CD14-positive monocyte (primary cell): ENCODE measurements around the gene ATG12. TPM values are rescaled to one million over a fixed set of nuclear protein-coding genes. Genes with fewer than 3 reads are reported as not detected.
"Not testable (repeated sequence)": the region's sequence is repeated elsewhere in the genome, so short reads cannot be mapped to it uniquely, and the experiment has no call there.

ENCODE experiments used
- DNase-seq, 3 donors: peaks; one replicate each; pipeline ENCODE4 v3.0.0-alpha.2; 2011 to 2022
- H2AFZ ChIP-seq: 2 replicates; pipeline ENCODE4 v1.6.0; 2012; ENCODE audit warnings: mild to moderate bottlenecking, low read depth, low read length, inconsistent platforms; ENCODE audit not compliant: insufficient read depth, poor library complexity, severe bottlenecking
- H3K27ac ChIP-seq, 2 donors: 1 replicate in 1 of 2; 2 replicates in 1 of 2; pipeline ENCODE4 v1.5.1; 2012 to 2013; ENCODE audit warnings: low read length in 2 of 2, control low read depth in 1 of 2, inconsistent platforms in 1 of 2, low read depth in 1 of 2, mild to moderate bottlenecking in 1 of 2
- H3K27me3 ChIP-seq, 2 donors: one replicate each; pipeline versions ENCODE4 v1.6.0 to v1.6.1; 2011 to 2013; ENCODE audit warnings: low read length in 2 of 2; ENCODE audit not compliant: control insufficient read depth in 2 of 2, insufficient read depth in 2 of 2
- H3K36me3 ChIP-seq, 2 donors: replicated peaks in 1 of 2; 1 replicate in 1 of 2; 2 replicates in 1 of 2; pipeline versions ENCODE4 v1.5.1 to v1.6.1; 2012 to 2013; ENCODE audit warnings: low read length in 2 of 2, control low read depth in 1 of 2, inconsistent platforms in 1 of 2, mild to moderate bottlenecking in 1 of 2; ENCODE audit not compliant: insufficient read depth in 2 of 2, control insufficient read depth in 1 of 2
- H3K4me1 ChIP-seq, 2 donors: 1 replicate in 1 of 2; 2 replicates in 1 of 2; pipeline versions ENCODE4 v1.5.1 to v1.6.1; 2012 to 2013; ENCODE audit warnings: low read length in 2 of 2, control low read depth in 1 of 2, inconsistent platforms in 1 of 2, mild to moderate bottlenecking in 1 of 2, moderate library complexity in 1 of 2; ENCODE audit not compliant: insufficient read depth in 2 of 2, control insufficient read depth in 1 of 2
- H3K4me2 ChIP-seq: replicated peaks from 2 replicates; pipeline ENCODE3; 2012; ENCODE audit warnings: low read length, moderate library complexity, mild to moderate bottlenecking; ENCODE audit not compliant: poor library complexity, severe bottlenecking; ENCODE audit errors: extremely low read depth
- H3K4me3 ChIP-seq, 3 experiments: fragments of 200-600 bp in 1 of 3; sonication (generic) in 1 of 3; replicated peaks in 1 of 3; 1 replicate in 2 of 3; 2 replicates in 1 of 3; pipeline ENCODE4 v1.5.1; 2011 to 2013; ENCODE audit warnings: low read length in 3 of 3, mild to moderate bottlenecking in 3 of 3, control low read depth in 2 of 3, low read depth in 2 of 3, inconsistent platforms in 1 of 3, moderate library complexity in 1 of 3
- H3K79me2 ChIP-seq: 2 replicates; pipeline ENCODE4 v1.6.0; 2012; ENCODE audit warnings: mild to moderate bottlenecking, control low read depth, inconsistent platforms, low read length, moderate library complexity; ENCODE audit not compliant: insufficient read depth
- H3K9ac ChIP-seq: 2 replicates; pipeline ENCODE4 v1.6.0; 2017; ENCODE audit warnings: low read length, mild to moderate bottlenecking; ENCODE audit not compliant: insufficient read depth, poor library complexity, severe bottlenecking
- H3K9me3 ChIP-seq, 2 donors: replicated peaks in 1 of 2; 1 replicate in 1 of 2; 2 replicates in 1 of 2; pipeline versions ENCODE4 v1.5.1 to v1.6.1; 2012 to 2013; ENCODE audit warnings: low read length in 2 of 2, control low read depth in 1 of 2; ENCODE audit not compliant: control insufficient read depth in 1 of 2, insufficient read depth in 1 of 2
- H4K20me1 ChIP-seq: 2 replicates; pipeline ENCODE4 v1.6.0; 2012; ENCODE audit warnings: mild to moderate bottlenecking, low read length, control low read depth, moderate library complexity; ENCODE audit not compliant: insufficient read depth
- H3K27ac Mint-ChIP-seq, 7 donors: one replicate each; pipeline ENCODE4 v1.8.0; 2020; ENCODE audit warnings: mild to moderate bottlenecking in 7 of 7, mixed read lengths in 7 of 7, moderate library complexity in 6 of 7, inconsistent platforms in 2 of 7
- H3K27me3 Mint-ChIP-seq, 3 donors: one replicate each; pipeline ENCODE4 v1.8.0; 2021 to 2022; ENCODE audit warnings: low read depth in 3 of 3, mild to moderate bottlenecking in 3 of 3, mixed read lengths in 3 of 3, moderate library complexity in 3 of 3, inconsistent platforms in 1 of 3
- H3K36me3 Mint-ChIP-seq, 2 donors: one replicate each; pipeline ENCODE4 v1.8.0; 2020; ENCODE audit warnings: mixed read lengths in 2 of 2, inconsistent platforms in 1 of 2, mild to moderate bottlenecking in 1 of 2
- H3K4me1 Mint-ChIP-seq: one replicate; pipeline ENCODE4 v1.8.0; 2020; ENCODE audit warnings: mild to moderate bottlenecking, mixed read lengths
- H3K4me3 Mint-ChIP-seq, 2 donors: one replicate each; pipeline ENCODE4 v1.8.0; 2020; ENCODE audit warnings: mild to moderate bottlenecking in 2 of 2, mixed read lengths in 2 of 2, moderate library complexity in 1 of 2
- H3K9me3 Mint-ChIP-seq, 7 donors: one replicate each; pipeline ENCODE4 v1.8.0; 2020 to 2022; ENCODE audit warnings: mixed read lengths in 7 of 7, mild to moderate bottlenecking in 6 of 7, moderate library complexity in 6 of 7, inconsistent platforms in 2 of 7
- WGBS: methylation state at CpG from one replicate; pipeline ENCODE4 v1.1.5; 2013; ENCODE audit warnings: missing lambda C conversion rate; ENCODE audit not compliant: insufficient coverage; 5-methylcytosine and 5-hydroxymethylcytosine counted together
- intact Hi-C, 2 donors: fragments of 100-400 bp; cut with micrococcal nuclease; formaldehyde crosslinking; loops; one replicate each; pipeline versions ENCODE4 v1.15.0 to v1.15.1; 2023
- polyA minus RNA-seq: library from RNA; depleted of rRNA, polyadenylated mRNA; stranded (reverse); fragments of >200 nt; gene quantifications from 2 replicates; pipeline ENCODE4 v1.2.3, GENCODE V29; 2012
- polyA plus RNA-seq, 3 donors: library from polyadenylated mRNA; depleted of rRNA in 1 of 3; unstranded in 2 of 3; stranded (reverse) in 1 of 3; fragments of 300-500 nt in 2 of 3; fragments of >200 nt in 1 of 3; fragmentation: Illumina TruSeq in 2 of 3; gene quantifications; 1 replicate in 2 of 3; 2 replicates in 1 of 3; pipeline ENCODE4 v1.2.3, GENCODE V29; 2012 to 2021
- total RNA-seq, 12 experiments: library from RNA in 1 of 12; stranded (reverse) in 1 of 12; fragments of 120-200 nt in 1 of 12; gene quantifications; one replicate each; pipeline ENCODE4 v1.2.4 and lab custom pipeline; 2013 to 2026; ENCODE audit warnings: mixed read lengths in 6 of 12, inconsistent platforms in 1 of 12
- TF ChIP-seq, protein P1 (sequence below): fragments of 200-600 bp; IDR thresholded peaks from one replicate; pipeline ENCODE4 v1.8.0; 2022; ENCODE audit warnings: antibody characterized with exemption, mild to moderate bottlenecking

ATG12 gene
- total RNA-seq (2013), result 79.8 TPM
- polyA plus RNA-seq, result 100 to 1,000 TPM in 2 of 3 donors, 10 to 100 TPM in 1; 44.3 to 143 (median 101) TPM
- 13.3 and 21.1 TPM in 2 replicates for polyA minus RNA-seq
- total RNA-seq (lab: John Stamatoyannopoulos, UW), result 42.8 to 101 (median 67.0) reads per million in 11 experiments

- intact Hi-C loops, result loop anchor here (5.0 kb wide), 4 partner anchors 191 to 246 kb away; partner anchors contain the start of genes TMED7 (in 2 of the 2), ARL14EPL (in 1 of the 2) and COMMD10 (in 1 of the 2)
- no peaks in the 10 kb centered on the region for H3K9me3 Mint-ChIP-seq
- Histone ChIP-seq H3K79me2 (peaks cover 92% of the 10 kb centered on the region), H3K27ac (peak within 1 kb of the TSS; percentile 96 to 99), H2AFZ (peak within 1 kb of the TSS; percentile 88), H3K9me3 (no peaks in the 10 kb centered on the region), H3K4me1 (peaks cover 36 to 48% of the 10 kb centered on the region in 2 donors), H3K4me2 (peak within 1 kb of the TSS; percentile 84), H3K9ac (peak within 1 kb of the TSS; percentile 93), H3K4me3 (peak within 1 kb of the TSS; percentile 75 to 92 (median 91)), H3K27me3 (no peaks in the 10 kb centered on the region), H4K20me1 (peaks cover 44% of the 10 kb centered on the region), H3K36me3 (peaks cover 14 to 18% of the 10 kb centered on the region in 2 donors)
- DNase-seq, result peak; percentile 91 to 96 (median 92)
- peaks cover 14% of the 10 kb centered on the region in 2 donors for H3K36me3 Mint-ChIP-seq
- TF ChIP-seq, protein P1, sequence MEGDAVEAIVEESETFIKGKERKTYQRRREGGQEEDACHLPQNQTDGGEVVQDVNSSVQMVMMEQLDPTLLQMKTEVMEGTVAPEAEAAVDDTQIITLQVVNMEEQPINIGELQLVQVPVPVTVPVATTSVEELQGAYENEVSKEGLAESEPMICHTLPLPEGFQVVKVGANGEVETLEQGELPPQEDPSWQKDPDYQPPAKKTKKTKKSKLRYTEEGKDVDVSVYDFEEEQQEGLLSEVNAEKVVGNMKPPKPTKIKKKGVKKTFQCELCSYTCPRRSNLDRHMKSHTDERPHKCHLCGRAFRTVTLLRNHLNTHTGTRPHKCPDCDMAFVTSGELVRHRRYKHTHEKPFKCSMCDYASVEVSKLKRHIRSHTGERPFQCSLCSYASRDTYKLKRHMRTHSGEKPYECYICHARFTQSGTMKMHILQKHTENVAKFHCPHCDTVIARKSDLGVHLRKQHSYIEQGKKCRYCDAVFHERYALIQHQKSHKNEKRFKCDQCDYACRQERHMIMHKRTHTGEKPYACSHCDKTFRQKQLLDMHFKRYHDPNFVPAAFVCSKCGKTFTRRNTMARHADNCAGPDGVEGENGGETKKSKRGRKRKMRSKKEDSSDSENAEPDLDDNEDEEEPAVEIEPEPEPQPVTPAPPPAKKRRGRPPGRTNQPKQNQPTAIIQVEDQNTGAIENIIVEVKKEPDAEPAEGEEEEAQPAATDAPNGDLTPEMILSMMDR, result no peak
- peaks cover 44% of the 10 kb centered on the region for H3K4me1 Mint-ChIP-seq
- H3K27me3 Mint-ChIP-seq, result no peaks in the 10 kb centered on the region
- peak within 1 kb of the TSS; percentile 98 to 100 (median 100) for H3K27ac Mint-ChIP-seq
- peak within 1 kb of the TSS; percentile 95 to 98 for H3K4me3 Mint-ChIP-seq
- WGBS, result 9% methylated on average over 61 of the region's 65 CpGs
These were observed at the start of gene ATG12, which contains the start of gene AP3S1 for GRCh38 chr5:115841382-115842088. Gene ATG12, minus strand, starts transcription at chr5:115841565. Its CDS starts 13 bp downstream, at chr5:115841552. Gene AP3S1, plus strand, starts transcription at chr5:115841935. Its CDS starts 103 bp downstream, at chr5:115842038.

DNA sequence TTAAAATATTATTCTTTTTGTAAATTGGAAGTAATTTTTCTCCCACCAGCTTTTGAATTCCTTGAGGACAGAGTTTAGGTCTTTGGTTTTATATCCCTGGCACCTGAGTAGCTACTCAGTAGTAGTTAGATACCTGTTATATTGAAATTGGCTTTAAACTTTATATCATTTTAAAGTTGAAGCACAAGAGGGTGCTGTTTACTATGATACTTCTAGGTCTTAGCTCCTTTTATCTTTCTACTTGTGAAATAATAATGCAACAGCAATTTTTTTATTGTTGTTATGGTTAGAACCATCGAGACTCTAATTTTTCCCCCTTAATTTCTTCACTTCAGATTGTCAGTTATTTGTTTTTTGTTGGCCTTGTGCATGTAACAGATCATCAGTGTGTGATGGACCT lies 46.7 kb upstream of the ATG12 start:
- Histone ChIP-seq H3K4me2 (no peak overlapping the region), H3K27ac (no peak overlapping the region), H3K9me3 (no peaks in the 10 kb centered on the region), H3K27me3 (no peaks in the 10 kb centered on the region), H3K9ac (no peak overlapping the region), H4K20me1 (no peaks in the 10 kb centered on the region), H3K4me3 (no peak overlapping the region), H2AFZ (no peak overlapping the region), H3K79me2 (no peaks in the 10 kb centered on the region), H3K36me3 (peaks cover 4 to 13% of the 10 kb centered on the region in 2 donors), H3K4me1 (no peaks in the 10 kb centered on the region)
- no peaks in the 10 kb centered on the region for H3K27me3 Mint-ChIP-seq
- intact Hi-C loops, result no loop called here
- no peak overlapping the region for H3K27ac Mint-ChIP-seq
- DNase-seq, result no peak
- H3K4me1 Mint-ChIP-seq, result peaks cover 4% of the 10 kb centered on the region
- H3K4me3 Mint-ChIP-seq, result no peak overlapping the region
- H3K9me3 Mint-ChIP-seq, result no peaks in the 10 kb centered on the region
- WGBS, result no CpG with 5 or more reads among the region's 1 CpG
- TF ChIP-seq, protein P1, result no peak
- peaks cover 15 to 40% of the 10 kb centered on the region in 2 donors for H3K36me3 Mint-ChIP-seq

DNA sequence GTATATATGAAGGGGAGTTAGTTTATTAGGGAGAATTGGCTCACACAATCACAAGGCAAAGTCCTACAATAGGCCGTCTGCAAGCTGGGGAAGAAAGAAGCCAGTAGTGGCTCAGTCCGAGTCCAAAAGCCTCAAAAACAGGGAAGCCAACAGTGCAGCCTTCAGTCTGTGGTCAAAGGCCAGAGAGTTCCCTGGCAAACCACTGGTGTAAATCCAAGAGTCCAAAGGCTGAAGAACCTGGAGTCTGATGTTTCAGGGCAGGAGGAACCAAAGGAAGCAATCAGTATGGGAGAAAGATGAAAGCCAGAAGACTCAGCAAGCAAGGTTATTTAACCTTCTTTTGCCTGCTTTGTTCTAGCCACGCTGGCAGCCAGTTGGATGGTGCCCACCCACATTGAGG lies 43.8 kb upstream of the ATG12 start:
- H3K27ac Mint-ChIP-seq, result peak overlapping the region in 2 of 7 donors; percentile 13 to 68
- H3K27me3 ChIP-seq, H3K27ac ChIP-seq, H4K20me1 ChIP-seq, H3K79me2 ChIP-seq, H3K9ac ChIP-seq, H3K4me2 ChIP-seq, H3K4me1 ChIP-seq, H3K9me3 ChIP-seq, H3K27me3 Mint-ChIP-seq, H3K9me3 Mint-ChIP-seq, H3K4me3 Mint-ChIP-seq, H2AFZ ChIP-seq, DNase-seq, intact Hi-C loops, H3K4me1 Mint-ChIP-seq, H3K4me3 ChIP-seq: not testable (repeated sequence)
- peaks cover 8 to 21% of the 10 kb centered on the region in 2 donors for H3K36me3 ChIP-seq
- peaks cover 28 to 50% of the 10 kb centered on the region in 2 donors for H3K36me3 Mint-ChIP-seq
- 81% methylated on average over 3 of the region's 3 CpGs for WGBS
